Activated T-helper 2 cell treated with anti-CD3 and anti-CD28 coated beads, Interferon-gamma antibody, Interleukin-2, Interleukin-4, amounts not matched to agents 10 μg/mL and 5 μg/mL and 100 μg/mL, durations not matched to agents 14 hours and 24 hours and 36 hours (primary cell): ENCODE measurements around the gene IL2RG. TPM values are rescaled to one million over a fixed set of nuclear protein-coding genes. Genes with fewer than 3 reads are reported as not detected.
A peak's percentile ranks its signal among the peaks of the same experiment; 100 is the strongest.

ENCODE experiments used
- DNase-seq: peaks from one replicate; pipeline ENCODE4 v3.0.0; 2021; ENCODE audit warnings: low spot score
- H3K27ac Mint-ChIP-seq: one replicate; pipeline ENCODE4 v1.8.0; 2021; ENCODE audit warnings: mixed read lengths
- H3K27me3 Mint-ChIP-seq: one replicate; pipeline ENCODE4 v1.8.0; 2021; ENCODE audit warnings: low read depth, mixed read lengths
- H3K36me3 Mint-ChIP-seq: one replicate; pipeline ENCODE4 v1.8.0; 2021; ENCODE audit warnings: low read depth, mixed read lengths
- H3K4me1 Mint-ChIP-seq: one replicate; pipeline ENCODE4 v1.8.0; 2021; ENCODE audit warnings: low read depth, mixed read lengths
- H3K4me3 Mint-ChIP-seq: one replicate; pipeline ENCODE4 v1.8.0; 2021; ENCODE audit warnings: low read depth, mild to moderate bottlenecking, moderate library complexity, mixed read lengths
- H3K9me3 Mint-ChIP-seq: one replicate; pipeline ENCODE4 v1.8.0; 2021; ENCODE audit warnings: mixed read lengths
- intact Hi-C: fragments of 100-400 bp; cut with micrococcal nuclease; formaldehyde crosslinking; loops from one replicate; pipeline ENCODE4 v1.15.1; 2023
- total RNA-seq: library from RNA; stranded (reverse); gene quantifications from 2 replicates; pipeline ENCODE4 v1.2.3, GENCODE V29; 2022

Gene IL2RG
- total RNA-seq, 1 donor from 2014 or later: 366 TPM

DNA sequence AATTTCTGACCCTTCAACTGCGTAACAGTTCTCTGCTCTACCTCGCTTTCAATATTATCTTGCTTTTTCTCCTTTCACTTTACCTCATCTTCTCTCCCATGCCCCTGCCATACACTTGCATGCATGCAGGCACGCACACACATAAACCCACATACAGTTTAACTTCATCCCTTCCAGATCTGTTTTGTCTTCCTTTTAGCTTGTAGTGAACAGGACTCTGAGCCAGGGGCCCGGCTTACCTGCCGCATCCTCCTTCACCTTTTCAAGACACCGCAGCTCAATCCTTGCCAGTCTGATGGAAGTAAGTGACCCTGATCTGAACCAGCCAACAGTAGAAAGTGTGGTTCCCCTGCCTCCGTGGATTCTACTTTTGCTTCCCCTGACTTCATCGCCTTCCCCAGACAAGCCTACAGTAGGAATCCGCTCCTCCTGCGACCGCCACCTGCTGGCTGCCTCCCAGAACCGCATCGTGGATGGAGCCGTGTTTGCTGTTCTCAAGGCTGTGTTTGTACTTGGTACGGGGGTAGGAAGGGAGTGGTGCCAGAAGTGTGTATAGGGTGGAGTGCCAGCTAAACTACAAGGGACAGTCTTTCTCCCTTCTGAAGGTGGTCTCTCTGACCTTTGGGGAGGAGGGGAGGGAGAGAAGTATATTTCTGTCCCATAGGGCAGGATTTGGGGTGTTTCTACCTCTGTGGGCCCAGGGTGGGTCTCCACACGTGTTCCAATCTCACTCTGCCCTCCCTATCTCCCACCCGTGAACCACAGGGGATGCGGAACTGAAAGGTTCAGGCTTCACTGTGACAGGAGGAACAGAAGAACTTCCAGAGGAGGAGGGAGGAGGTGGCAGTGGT lies 17.8 kb upstream of the IL2RG start:
- Mint-ChIP-seq H3K36me3 (peaks cover 76% of the 10 kb centered on the region), H3K27ac (peak overlapping the region; percentile 82), H3K9me3 (no peaks in the 10 kb centered on the region), H3K4me3 (peak overlapping the region; percentile 58), H3K27me3 (no peaks in the 10 kb centered on the region), H3K4me1 (peaks cover 11% of the 10 kb centered on the region)
- peak; percentile 55 for DNase-seq
- intact Hi-C loops: loop anchor here (1.0 kb wide), 1 partner anchor 31 kb away; no protein-coding TSS in a partner anchor

- Mint-ChIP-seq H3K36me3 (peaks cover 81% of the 10 kb centered on the region), H3K27me3 (no peaks in the 10 kb centered on the region), H3K27ac (peak overlapping the region; percentile 82), H3K4me1 (peaks cover 11% of the 10 kb centered on the region), H3K4me3 (no peak overlapping the region), H3K9me3 (no peaks in the 10 kb centered on the region)
- DNase-seq: no peak
- intact Hi-C loops: no loop called here
These were observed 16.9 kb upstream of the IL2RG start for GRCh38 chrX:71128166-71128833.

- H3K27me3 Mint-ChIP-seq: no peaks in the 10 kb centered on the region
- H3K4me3 Mint-ChIP-seq: peak overlapping the region; percentile 80
- H3K36me3 Mint-ChIP-seq: peaks cover 32% of the 10 kb centered on the region
- no peaks in the 10 kb centered on the region for H3K9me3 Mint-ChIP-seq
- DNase-seq: no peak
- intact Hi-C loops: loop anchor here (2.0 to 10.0 kb wide), 2 partner anchors 16 to 246 kb away; partner anchors contain the start of gene TAF1
- peaks cover 13% of the 10 kb centered on the region for H3K4me1 Mint-ChIP-seq
- H3K27ac Mint-ChIP-seq: peak overlapping the region; percentile 83
These were observed 7.7 kb upstream of the IL2RG start for GRCh38 chrX:71118985-71119535.

DNA sequence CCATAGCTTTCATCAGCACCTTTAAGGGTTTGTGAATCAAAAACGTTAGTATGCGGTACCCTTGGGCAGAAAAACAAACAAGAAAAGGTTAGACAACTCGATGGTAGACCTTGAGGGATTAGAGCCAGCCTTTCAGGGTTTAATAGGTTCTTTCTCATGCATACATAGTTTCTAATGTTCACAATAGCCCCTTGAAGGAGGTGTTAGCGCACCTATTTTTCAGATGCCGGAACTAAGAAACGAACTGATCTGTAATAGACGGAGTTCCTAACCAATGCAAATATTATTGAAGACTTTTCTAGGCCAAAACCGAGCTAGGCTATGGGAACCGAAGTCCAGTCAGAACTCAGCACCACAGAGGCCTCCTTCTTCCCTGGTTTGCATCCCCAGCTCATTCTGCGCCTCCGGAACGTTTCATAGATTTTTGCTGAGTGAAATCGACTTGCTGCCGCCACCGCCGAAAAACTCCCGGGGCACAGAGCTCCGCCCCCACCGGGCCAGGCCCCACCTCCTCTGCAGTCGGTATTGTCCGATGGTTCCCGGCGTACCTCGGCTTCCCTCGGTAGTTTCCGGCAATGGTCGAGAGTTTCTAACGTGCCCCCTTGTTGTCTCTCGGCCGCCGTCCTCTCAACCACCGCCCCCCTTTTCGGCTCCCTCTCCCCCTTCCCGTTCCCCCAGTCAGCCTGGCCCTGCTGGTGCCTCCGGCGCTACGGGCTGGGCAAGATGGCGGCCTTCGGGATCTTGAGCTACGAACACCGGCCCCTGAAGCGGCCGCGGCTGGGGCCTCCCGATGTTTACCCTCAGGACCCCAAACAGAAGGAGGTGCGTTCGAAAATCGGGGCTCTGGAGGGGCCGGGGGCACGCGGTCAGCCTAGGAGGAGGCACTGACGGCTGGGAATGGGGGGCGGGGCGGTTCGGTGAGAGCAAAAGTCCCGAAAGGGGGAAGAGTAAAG lies 6.9 kb upstream of the IL2RG start, which contains the start of gene MED12:
MED12 (plus strand) TSS at position 565 of the 953 bp plus-strand sequence; CDS start at position 724, 159 bp downstream.
- H3K27ac Mint-ChIP-seq: peak within 1 kb of the TSS; percentile 83
- H3K36me3 Mint-ChIP-seq: peaks cover 27% of the 10 kb centered on the region
- H3K4me3 Mint-ChIP-seq: peak within 1 kb of the TSS; percentile 80
- intact Hi-C loops: loop anchor here (2.0 to 10.0 kb wide), 2 partner anchors 16 to 246 kb away; partner anchors contain the start of gene TAF1
- peak; percentile 74 for DNase-seq
- H3K27me3 Mint-ChIP-seq: no peaks in the 10 kb centered on the region
- H3K4me1 Mint-ChIP-seq: peaks cover 16% of the 10 kb centered on the region
- no peaks in the 10 kb centered on the region for H3K9me3 Mint-ChIP-seq

- Mint-ChIP-seq H3K36me3 (peaks cover 18% of the 10 kb centered on the region), H3K4me1 (peaks cover 18% of the 10 kb centered on the region), H3K4me3 (peak overlapping the region; percentile 13), H3K27ac (no peak overlapping the region), H3K9me3 (no peaks in the 10 kb centered on the region), H3K27me3 (no peaks in the 10 kb centered on the region)
- intact Hi-C loops: loop anchor here (10.0 kb wide), 1 partner anchor 247 kb away; the partner anchor contains the start of gene TAF1
- no peak for DNase-seq
These were observed 6.0 kb upstream of the IL2RG start for GRCh38 chrX:71117358-71117757.

DNA sequence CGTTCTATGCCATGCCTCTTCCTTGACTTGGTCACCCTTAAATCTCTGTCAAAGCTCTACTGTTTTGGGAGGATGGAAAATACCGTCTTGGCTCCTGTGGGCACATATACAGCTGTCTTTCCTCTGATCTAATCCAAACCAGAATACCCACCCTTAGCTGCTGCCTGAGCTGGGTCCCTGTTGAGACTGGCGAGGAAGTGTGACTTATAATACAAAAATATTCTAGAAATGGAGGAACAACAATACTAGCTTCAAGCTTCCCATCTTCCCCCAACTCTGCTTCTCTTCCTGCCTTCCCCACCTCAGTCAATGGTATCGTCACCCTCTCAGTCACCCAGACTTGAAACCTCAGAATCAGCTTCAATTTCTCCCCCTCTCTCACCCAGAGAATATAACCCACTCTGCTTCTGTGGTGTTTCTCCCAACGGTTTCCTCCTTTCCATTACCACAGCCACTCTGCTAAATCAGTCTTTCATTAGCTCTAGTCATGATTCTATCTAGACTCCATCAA lies 599 bp upstream of the IL2RG start:
- DNase-seq: no peak
- Mint-ChIP-seq H3K4me3 (peak overlapping the region; percentile 100), H3K9me3 (no peaks in the 10 kb centered on the region), H3K4me1 (peaks cover 35% of the 10 kb centered on the region), H3K27ac (peak overlapping the region; percentile 95), H3K27me3 (no peaks in the 10 kb centered on the region), H3K36me3 (peaks cover 45% of the 10 kb centered on the region)
- intact Hi-C loops: loop anchor here (1.0 to 10.0 kb wide), 5 partner anchors 9 to 253 kb away; partner anchors contain the start of genes NONO, SNX12 and TAF1

GRCh38 chrX:71109051-71109450 lies 2.3 kb downstream of the IL2RG start:
- intact Hi-C loops: no loop called here
- no peaks in the 10 kb centered on the region for H3K27me3 Mint-ChIP-seq
- peaks cover 55% of the 10 kb centered on the region for H3K4me1 Mint-ChIP-seq
- H3K4me3 Mint-ChIP-seq: peak overlapping the region; percentile 100
- peak overlapping the region; percentile 85 for H3K27ac Mint-ChIP-seq
- no peak for DNase-seq
- H3K36me3 Mint-ChIP-seq: peaks cover 69% of the 10 kb centered on the region
- no peaks in the 10 kb centered on the region for H3K9me3 Mint-ChIP-seq

DNA sequence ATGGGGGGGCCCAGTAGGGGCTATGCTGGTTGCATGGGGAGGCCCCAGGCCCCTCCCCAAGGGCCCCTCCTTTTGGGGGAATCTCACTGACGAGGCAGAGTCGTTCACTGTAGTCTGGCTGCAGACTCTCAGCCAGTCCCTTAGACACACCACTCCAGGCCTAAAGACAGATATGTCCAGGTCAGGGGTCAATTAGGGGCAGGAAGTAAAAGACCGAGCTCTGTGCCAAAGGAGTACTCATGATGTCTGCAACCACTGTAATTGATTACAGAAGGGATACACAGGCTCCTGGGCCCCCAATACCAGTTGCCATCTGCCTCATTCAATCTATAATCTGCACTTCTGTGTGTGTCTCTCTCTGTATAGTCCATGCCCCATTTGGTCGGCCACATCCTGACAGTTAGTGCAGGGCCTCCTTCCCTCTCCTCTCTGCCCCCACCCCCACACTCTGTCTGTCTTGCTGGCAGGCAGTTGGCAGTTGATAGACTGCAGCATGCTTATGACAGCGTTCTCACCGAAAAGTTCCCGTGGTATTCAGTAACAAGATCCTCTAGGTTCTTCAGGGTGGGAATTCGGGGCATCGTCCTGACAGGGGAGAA lies 3.5 kb downstream of the IL2RG start:
- Mint-ChIP-seq H3K27ac (peak overlapping the region; percentile 85), H3K9me3 (no peaks in the 10 kb centered on the region), H3K27me3 (no peaks in the 10 kb centered on the region), H3K4me1 (peaks cover 62% of the 10 kb centered on the region), H3K36me3 (peaks cover 73% of the 10 kb centered on the region), H3K4me3 (peak overlapping the region; percentile 100)
- peak; percentile 44 for DNase-seq
- intact Hi-C loops: no loop called here

GRCh38 chrX:71107245-71107644 lies 4.1 kb downstream of the IL2RG start:
- Mint-ChIP-seq H3K4me3 (peak overlapping the region; percentile 100), H3K9me3 (no peaks in the 10 kb centered on the region), H3K4me1 (peaks cover 64% of the 10 kb centered on the region), H3K27me3 (no peaks in the 10 kb centered on the region), H3K27ac (peak overlapping the region; percentile 85), H3K36me3 (peaks cover 73% of the 10 kb centered on the region)
- intact Hi-C loops: no loop called here
- DNase-seq: no peak

- Mint-ChIP-seq H3K27ac (peak within 1 kb of the TSS; percentile 89), H3K36me3 (peaks cover 75% of the 10 kb centered on the region), H3K4me1 (peaks cover 61% of the 10 kb centered on the region), H3K9me3 (no peaks in the 10 kb centered on the region), H3K4me3 (peak within 1 kb of the TSS; percentile 100), H3K27me3 (no peaks in the 10 kb centered on the region)
- DNase-seq: no peak
- intact Hi-C loops: no loop called here
These were observed 5.0 kb downstream of the IL2RG start, which contains the start of gene CXorf65 for GRCh38 chrX:71106427-71106826. CXorf65 (minus strand) TSS chrX:71106740; CDS start chrX:71106556, 184 bp downstream.

- Mint-ChIP-seq H3K27me3 (no peaks in the 10 kb centered on the region), H3K4me3 (peak overlapping the region; percentile 17), H3K36me3 (peaks cover 67% of the 10 kb centered on the region), H3K9me3 (no peaks in the 10 kb centered on the region), H3K4me1 (peaks cover 60% of the 10 kb centered on the region), H3K27ac (peak overlapping the region; percentile 89)
- DNase-seq: no peak
- intact Hi-C loops: no loop called here
These were observed 5.7 kb downstream of the IL2RG start for GRCh38 chrX:71105628-71106027.
